ENCODE data around the gene PREB. TPM values are rescaled to one million over a fixed set of nuclear protein-coding genes. Genes with fewer than 3 reads are reported as not detected.

PREB gene
- total and polyA plus RNA-seq, 2 donors (not counting 3 experiments of a cell fraction or from before 2014, with no cell fraction given), result 47.2 to 73.3 TPM

- no peak for DNase-seq (ENCODE audit: low read depth, low spot score)
- Histone ChIP-seq H3K4me1 (ENCODE audit: control insufficient read depth, extremely low read depth, insufficient read depth, low read length) (peaks cover 7% of the 10 kb centered on the region), H3K79me2 (ENCODE audit: control insufficient read depth, insufficient read depth, low read length) (peaks cover 12% of the 10 kb centered on the region), H3K9me3 (replicated peaks; ENCODE audit: control insufficient read depth, insufficient read depth, low read length) (no peaks in the 10 kb centered on the region), H3K27ac (ENCODE audit: insufficient read depth, low read depth, low read length) (no peak overlapping the region), H3K9ac (replicated peaks; ENCODE audit: extremely low read depth, insufficient read depth, low read length) (no peak overlapping the region), H3K9me1 (replicated peaks; ENCODE audit: control insufficient read depth, extremely low read depth, insufficient read depth, low read length) (no peaks in the 10 kb centered on the region), H3K27me3 (ENCODE audit: control insufficient read depth in 2 of 2, insufficient read depth in 2 of 2, low read length in 2 of 2) (peaks cover 0 to 7% of the 10 kb centered on the region in 2 experiments), H2AFZ (ENCODE audit: low read depth, low read length) (no peak overlapping the region), H3K36me3 (ENCODE audit: control insufficient read depth in 2 of 2, extremely low read depth in 1 of 2, insufficient read depth in 2 of 2, low read length in 2 of 2) (no peaks in the 10 kb centered on the region), H3K4me2 (ENCODE audit: insufficient read depth, low read length) (no peak overlapping the region), H4K20me1 (replicated peaks; ENCODE audit: control insufficient read depth, extremely low read depth, insufficient read depth, low read length) (no peaks in the 10 kb centered on the region), H3K4me3 (replicated peaks in 1 of 3; ENCODE audit: insufficient read depth in 1 of 3, low read depth in 1 of 3, low read length in 3 of 3) (no peak overlapping the region)
- no TSS peak for BruUV-seq (replicated peaks)
- dilution Hi-C loops (cut with MboI; ENCODE audit: extremely low pct_ligation_motif_present, low sequenced_read_pairs) (no loop called here), intact Hi-C loops (cut with micrococcal nuclease) (no loop called here)
- ChIA-PET POLR2A (no interaction called here), CTCF (no interaction called here)
- TF ChIP-seq GATA2 (IDR thresholded peaks at IDR 0.05; ENCODE audit: insufficient read depth, insufficient read length, low read depth, low read length), result no peak
- no peak for TF ChIP-seq POLR2A (IDR thresholded peaks at IDR 0.05; ENCODE audit: low read depth, low read length)
- no peak for TF ChIP-seq FOS (IDR thresholded peaks at IDR 0.05; ENCODE audit: borderline replicate concordance, insufficient read depth, low read length)
- TF ChIP-seq POLR2AphosphoS5 (IDR thresholded peaks at IDR 0.05; ENCODE audit: insufficient read depth, low read depth, low read length), result no peak
- no peak for TF ChIP-seq CTCF (IDR thresholded peaks at IDR 0.05; ENCODE audit: extremely low read depth in 1 of 2, insufficient read depth in 1 of 2, low read depth in 1 of 2, low read length in 2 of 2)
- TF ChIP-seq MYC (IDR thresholded peaks at IDR 0.05; ENCODE audit: low read depth, low read length), result no peak
- no peak for TF ChIP-seq EZH2 (IDR thresholded peaks at IDR 0.05; ENCODE audit: borderline replicate concordance, low read depth, low read length, severe bottlenecking)
- no peak for TF ChIP-seq JUN (IDR thresholded peaks at IDR 0.05; ENCODE audit: borderline replicate concordance, insufficient read depth, insufficient read length, low read depth)
- no peak for TF ChIP-seq MAX (IDR thresholded peaks at IDR 0.05; ENCODE audit: insufficient read depth, insufficient read length)
- FAIRE-seq, result no peak
These were observed 3.7 kb upstream of the PREB start for GRCh38 chr2:27138111-27138510.
